A673 (cell line): Measurements from ENCODE around the gene MRM1. TPM values are rescaled to one million over a fixed set of nuclear protein-coding genes. Genes with fewer than 3 reads are reported as not detected.

ENCODE experiments used
- BruUV-seq: library from RNA; stranded (reverse); fragments of 400-500 nt; replicated peaks from 2 replicates; lab custom pipeline; 2021; lab: Mats Ljungman, UMichigan
- CTCF ChIA-PET: fragments of 300-600 bp; sonication (Branson Sonifier 250); formaldehyde crosslinking; loops from one replicate; lab custom pipeline; 2022; ENCODE audit warnings: antibody characterized with exemption; lab: Charles Lee
- POLR2A ChIA-PET: fragments of 300-600 bp; sonication (Branson Sonifier 250); formaldehyde crosslinking; loops from one replicate; lab custom pipeline; 2022; ENCODE audit warnings: antibody characterized with exemption; ENCODE audit not compliant: low non-redundant PET; lab: Charles Lee
- DNase-seq: peaks from one replicate; pipeline ENCODE4 v3.0.0-alpha.2; 2015; ENCODE audit warnings: low spot score
- H3K27ac ChIP-seq: fragments of 200-600 bp; sonication (generic); 2 replicates; pipeline ENCODE4 v1.5.1; 2016; ENCODE audit warnings: mixed run types, low read depth, mild to moderate bottlenecking, mixed read lengths, antibody characterized with exemption, low read length; ENCODE audit not compliant: poor library complexity, severe bottlenecking
- H3K27me3 ChIP-seq: fragments of 200-600 bp; sonication (generic); replicated peaks from 2 replicates; pipeline ENCODE4 v1.6.1; 2017; ENCODE audit warnings: mixed run types, low read depth, mild to moderate bottlenecking, mixed read lengths, antibody characterized with exemption, low read length; ENCODE audit not compliant: insufficient read depth, poor library complexity
- H3K36me3 ChIP-seq: fragments of 200-600 bp; sonication (generic); 2 replicates; pipeline ENCODE4 v1.6.1; 2016; ENCODE audit warnings: mixed run types, mild to moderate bottlenecking, mixed read lengths, antibody characterized with exemption, low read length; ENCODE audit not compliant: insufficient read depth, poor library complexity, severe bottlenecking
- H3K4me1 ChIP-seq: fragments of 200-600 bp; sonication (generic); 2 replicates; pipeline ENCODE4 v1.6.1; 2017; ENCODE audit warnings: mixed run types, mild to moderate bottlenecking, mixed read lengths, antibody characterized with exemption, low read length; ENCODE audit not compliant: insufficient read depth, poor library complexity, severe bottlenecking
- H3K4me3 ChIP-seq: fragments of 200-600 bp; sonication (generic); 2 replicates; pipeline ENCODE4 v1.5.1; 2016; ENCODE audit warnings: low read depth, mixed run types, mild to moderate bottlenecking, mixed read lengths, low read length; ENCODE audit not compliant: poor library complexity, severe bottlenecking
- H3K9me3 ChIP-seq: fragments of 200-600 bp; sonication (generic); 2 replicates; pipeline ENCODE4 v1.6.1; 2016; ENCODE audit warnings: mixed run types, low read depth, mild to moderate bottlenecking, mixed read lengths, antibody characterized with exemption, low read length; ENCODE audit not compliant: poor library complexity, severe bottlenecking
- CTCF ChIP-seq: fragments of 300-800, 200-600 bp; sonication (generic); conservative IDR thresholded peaks from 2 replicates; pipeline ENCODE4 v1.5.1; 2017; ENCODE audit warnings: low read depth, mild to moderate bottlenecking, antibody characterized with exemption, low read length, moderate library complexity, mixed read lengths
- EZH2 ChIP-seq: fragments of 200-600 bp; sonication (generic); IDR thresholded peaks from 2 replicates; pipeline ENCODE4 v1.6.1; 2017; ENCODE audit warnings: borderline replicate concordance, low read depth, mild to moderate bottlenecking, mixed read lengths, antibody characterized with exemption, low read length; ENCODE audit not compliant: poor library complexity, severe bottlenecking
- intact Hi-C: fragments of 100-400 bp; cut with micrococcal nuclease; formaldehyde crosslinking; loops from one replicate; pipeline ENCODE4 v1.10.0; 2022; ENCODE audit not compliant: unreplicated experiment
- total RNA-seq: library from RNA; stranded (reverse); gene quantifications from 2 replicates; pipeline ENCODE4 v1.2.3, GENCODE V29; 2021

The MRM1 gene
- total RNA-seq, 1 experiment from 2014 or later: 6.5 TPM

DNA sequence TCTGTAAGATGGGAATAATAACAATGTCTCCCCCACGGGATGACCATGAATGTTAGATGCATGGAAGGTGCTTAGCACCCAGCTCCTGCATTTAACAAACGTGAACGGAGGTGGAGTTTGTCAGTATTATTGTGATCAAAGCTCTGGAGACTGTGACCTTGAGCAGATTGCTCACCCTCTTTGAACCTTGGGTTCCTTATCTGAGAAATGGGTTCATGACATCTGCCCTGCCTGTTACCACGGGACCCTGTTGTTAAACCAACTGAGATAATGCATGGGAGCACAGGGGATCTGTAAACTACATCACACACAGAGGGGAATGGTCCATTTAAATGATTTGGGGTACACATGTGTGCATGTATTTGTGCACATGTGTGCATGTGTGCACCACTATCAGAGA is 29.6 kb downstream of the MRM1 start:
- intact Hi-C loops: loop anchor here (2.0 kb wide), 1 partner anchor 590 kb away; no protein-coding TSS in a partner anchor
- ChIA-PET POLR2A (no interaction called here), CTCF (no interaction called here)
- TF ChIP-seq CTCF (no peak), EZH2 (no peak)
- Histone ChIP-seq H3K4me3 (no peak overlapping the region), H3K27ac (no peak overlapping the region), H3K4me1 (no peaks in the 10 kb centered on the region), H3K36me3 (no peaks in the 10 kb centered on the region), H3K27me3 (no peaks in the 10 kb centered on the region), H3K9me3 (no peaks in the 10 kb centered on the region)
- no TSS peak for BruUV-seq
- no peak for DNase-seq

GRCh38 chr17:36632916-36633771 is 31.8 kb downstream of the MRM1 start:
- no peak for TF ChIP-seq CTCF
- Histone ChIP-seq H3K36me3 (no peaks in the 10 kb centered on the region), H3K4me1 (no peaks in the 10 kb centered on the region), H3K27ac (no peak overlapping the region), H3K27me3 (no peaks in the 10 kb centered on the region), H3K4me3 (no peak overlapping the region), H3K9me3 (no peaks in the 10 kb centered on the region)
- no TSS peak for BruUV-seq
- CTCF ChIA-PET: interaction anchor here (0.7 kb wide), 1 partner anchor 65 kb away, joined by 4 read pairs; no protein-coding TSS in a partner anchor
- intact Hi-C loops: no loop called here
- no peak for DNase-seq
- POLR2A ChIA-PET: no interaction called here

DNA sequence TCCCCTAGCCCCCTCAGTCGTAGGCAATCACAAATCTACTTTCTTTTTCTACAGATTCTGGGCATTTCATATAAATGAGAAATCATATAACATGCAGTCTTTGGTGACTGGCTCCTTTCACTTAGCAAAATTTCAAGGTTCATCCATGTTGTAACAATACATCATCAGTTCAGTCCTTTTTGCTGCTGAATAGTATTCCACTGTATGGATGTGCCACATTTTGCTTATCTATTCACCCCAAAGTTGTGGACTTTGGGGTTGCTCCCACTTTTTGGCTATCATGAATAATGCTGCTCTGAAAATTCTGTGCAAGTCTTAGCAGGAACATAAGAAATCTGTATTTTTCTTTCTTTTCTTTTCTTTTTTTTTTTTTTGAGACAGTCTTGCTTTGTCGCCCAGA is 39.0 kb downstream of the MRM1 start:
- no peaks in the 10 kb centered on the region for H3K4me1 ChIP-seq
- no peak for DNase-seq
- no peak overlapping the region for H3K4me3 ChIP-seq
- CTCF ChIA-PET: no interaction called here
- no TSS peak for BruUV-seq
- TF ChIP-seq CTCF (no peak), EZH2 (no peak)
- no peaks in the 10 kb centered on the region for H3K9me3 ChIP-seq
- no peak overlapping the region for H3K27ac ChIP-seq
- POLR2A ChIA-PET: no interaction called here
- peaks cover 62% of the 10 kb centered on the region for H3K27me3 ChIP-seq
- intact Hi-C loops: no loop called here
- H3K36me3 ChIP-seq: no peaks in the 10 kb centered on the region
